GM23248 (cell line): ENCODE data around the gene LHFPL2. TPM values are rescaled to one million over a fixed set of nuclear protein-coding genes. Genes with fewer than 3 reads are reported as not detected.

Experiments used
- DNase-seq: peaks from one replicate; pipeline ENCODE4 v3.0.0-alpha.2; 2015
- H2AFZ ChIP-seq: fragments of 200-600 bp; sonication (generic); 2 replicates; pipeline ENCODE4 v1.6.1; 2016; ENCODE audit warnings: antibody characterized with exemption
- H3F3A ChIP-seq: fragments of 200-600 bp; sonication (generic); 2 replicates; pipeline ENCODE4 v1.6.1; 2016; ENCODE audit warnings: mild to moderate bottlenecking, antibody characterized with exemption, mixed run types; ENCODE audit not compliant: insufficient read depth
- H3K27ac ChIP-seq: fragments of 200-600 bp; sonication (generic); 2 replicates; pipeline ENCODE4 v1.5.1; 2016; ENCODE audit warnings: mild to moderate bottlenecking
- H3K27me3 ChIP-seq: fragments of 200-600 bp; sonication (generic); replicated peaks from 2 replicates; pipeline ENCODE4 v1.6.1; 2016; ENCODE audit warnings: mild to moderate bottlenecking; ENCODE audit not compliant: insufficient read depth
- H3K36me3 ChIP-seq: fragments of 200-600 bp; sonication (generic); 2 replicates; pipeline ENCODE4 v1.6.1; 2016; ENCODE audit warnings: low read depth, mild to moderate bottlenecking
- H3K4me1 ChIP-seq: fragments of 200-600 bp; sonication (generic); 2 replicates; pipeline ENCODE4 v1.6.1; 2016; ENCODE audit warnings: mild to moderate bottlenecking; ENCODE audit not compliant: insufficient read depth
- H3K4me2 ChIP-seq: fragments of 200-600 bp; sonication (generic); one replicate; pipeline ENCODE4 v1.6.1; 2016; ENCODE audit warnings: mild to moderate bottlenecking; ENCODE audit not compliant: unreplicated experiment
- H3K4me3 ChIP-seq: fragments of 200-600 bp; sonication (generic); 2 replicates; pipeline ENCODE4 v1.5.1; 2016; ENCODE audit warnings: mild to moderate bottlenecking
- H3K79me2 ChIP-seq: fragments of 200-600 bp; sonication (generic); 2 replicates; pipeline ENCODE4 v1.6.1; 2016; ENCODE audit warnings: mild to moderate bottlenecking; ENCODE audit not compliant: insufficient read depth
- H3K9ac ChIP-seq: fragments of 200-600 bp; sonication (generic); 2 replicates; pipeline ENCODE4 v1.6.1; 2016; ENCODE audit warnings: mild to moderate bottlenecking
- H3K9me2 ChIP-seq: fragments of 200-600 bp; sonication (generic); 2 replicates; pipeline ENCODE4 v1.6.1; 2016; ENCODE audit warnings: mixed run types, mild to moderate bottlenecking, moderate library complexity; ENCODE audit not compliant: insufficient read depth
- H3K9me3 ChIP-seq: fragments of 200-600 bp; sonication (generic); one replicate; pipeline ENCODE4 v1.6.1; 2017; ENCODE audit warnings: low read depth
- H4K20me1 ChIP-seq: fragments of 200-600 bp; sonication (generic); 2 replicates; pipeline ENCODE4 v1.6.0; 2016; ENCODE audit not compliant: insufficient read depth
- EZH2 ChIP-seq: fragments of 200-600 bp; sonication (generic); IDR thresholded peaks from 2 replicates; pipeline ENCODE4 v1.6.1; 2018; ENCODE audit warnings: antibody characterized with exemption, mild to moderate bottlenecking; ENCODE audit not compliant: insufficient read depth, poor library complexity, severe bottlenecking
- EZH2phosphoT487 ChIP-seq: fragments of 200-600 bp; sonication (generic); IDR thresholded peaks from 2 replicates; pipeline ENCODE4 v1.6.1; 2018; ENCODE audit warnings: antibody characterized with exemption, moderate library complexity, mild to moderate bottlenecking, low read depth; ENCODE audit not compliant: insufficient read depth
- WGBS, 2 experiments: methylation state at CpG; one replicate each; pipeline ENCODE4 v1.1.6; 2015 to 2017; ENCODE audit warnings: low lambda C conversion rate in 2 of 2, low coverage in 1 of 2; ENCODE audit errors: missing lambda C conversion rate in 2 of 2; 5-methylcytosine and 5-hydroxymethylcytosine counted together
- in situ Hi-C: fragments of 300-500 bp; cut with MboI; formaldehyde crosslinking; loops from 2 replicates; pipeline ENCODE4 v1.15.0; 2020
- polyA plus RNA-seq: library from polyadenylated mRNA; unstranded; fragments of >200 nt; fragmentation: Nextera tagmentation; extraction: Ambion mirVana; gene quantifications from 2 replicates; pipeline ENCODE4 v1.2.1, GENCODE V29; 2016
- total RNA-seq: library from RNA; depleted of rRNA; stranded (reverse); fragments of >200 nt; shearing (Covaris generic); gene quantifications from 2 replicates; pipeline ENCODE4 v1.2.3, GENCODE V29; 2014

Gene LHFPL2
- total and polyA plus RNA-seq, 2 experiments from 2014 or later: 8.0 to 13.7 TPM

- Histone ChIP-seq H3K79me2 (0 out of 2 replicates have a peak, but pooled peaks cover 16% of the 10 kb centered on the region), H3K27ac (peak overlapping the region; percentile 89), H3K4me1 (peaks cover 50% of the 10 kb centered on the region), H3K27me3 (no peaks in the 10 kb centered on the region), H3K9me3 (no peaks in the 10 kb centered on the region), H3K9me2 (no peaks in the 10 kb centered on the region), H3K4me2 (peak overlapping the region; percentile 74), H3K4me3 (peak overlapping the region; percentile 52), H4K20me1 (no peaks in the 10 kb centered on the region), H2AFZ (peak overlapping the region; percentile 58; the same call in 1 of the 2 replicates), H3F3A (peaks cover 56% of the 10 kb centered on the region), H3K9ac (peak overlapping the region; percentile 76), H3K36me3 (no peaks in the 10 kb centered on the region)
- no peak for TF ChIP-seq EZH2
- TF ChIP-seq EZH2phosphoT487: no peak
- 44 to 47% methylated on average over 5 of the region's 5 CpGs for WGBS, 2 experiments
- in situ Hi-C loops: no loop called here
- peak; percentile 68 for DNase-seq
Measured at GRCh38 chr5:78547183-78547582, 101.4 kb downstream of the LHFPL2 start.

GRCh38 chr5:78546276-78546996 is 102.1 kb downstream of the LHFPL2 start:
- no peak overlapping the region for H3K4me3 ChIP-seq
- no peaks in the 10 kb centered on the region for H3K27me3 ChIP-seq
- H3K79me2 ChIP-seq: 0 out of 2 replicates have a peak, but pooled peaks cover 16% of the 10 kb centered on the region
- peak overlapping the region; percentile 76 for H3K9ac ChIP-seq
- no peak for DNase-seq
- H3K9me3 ChIP-seq: no peaks in the 10 kb centered on the region
- 91 to 92% methylated on average over 8 of the region's 8 CpGs for WGBS, 2 experiments
- H3K36me3 ChIP-seq: no peaks in the 10 kb centered on the region
- peak overlapping the region; percentile 74 for H3K4me2 ChIP-seq
- H4K20me1 ChIP-seq: no peaks in the 10 kb centered on the region
- peaks cover 55% of the 10 kb centered on the region for H3F3A ChIP-seq
- no peak for TF ChIP-seq EZH2
- no peak for TF ChIP-seq EZH2phosphoT487
- in situ Hi-C loops: no loop called here
- peak overlapping the region; percentile 89 for H3K27ac ChIP-seq
- peaks cover 50% of the 10 kb centered on the region for H3K4me1 ChIP-seq
- no peak overlapping the region for H2AFZ ChIP-seq
- no peaks in the 10 kb centered on the region for H3K9me2 ChIP-seq

- Histone ChIP-seq H3K4me1 (peaks cover 41% of the 10 kb centered on the region), H4K20me1 (no peaks in the 10 kb centered on the region), H3K9ac (peak overlapping the region; percentile 64), H2AFZ (no peak overlapping the region), H3K4me2 (no peak overlapping the region), H3K27me3 (no peaks in the 10 kb centered on the region), H3K27ac (peak overlapping the region; percentile 71; the same call in 1 of the 2 replicates), H3F3A (peaks cover 45% of the 10 kb centered on the region), H3K4me3 (no peak overlapping the region), H3K36me3 (no peaks in the 10 kb centered on the region), H3K79me2 (0 out of 2 replicates have a peak, but pooled peaks cover 16% of the 10 kb centered on the region), H3K9me3 (no peaks in the 10 kb centered on the region), H3K9me2 (no peaks in the 10 kb centered on the region)
- in situ Hi-C loops: no loop called here
- no peak for DNase-seq
- no peak for TF ChIP-seq EZH2
- TF ChIP-seq EZH2phosphoT487: no peak
- 98% methylated on average over 7 of the region's 7 CpGs for WGBS, 2 experiments
Measured at GRCh38 chr5:78545406-78545805, 103.2 kb downstream of the LHFPL2 start.

GRCh38 chr5:78544561-78545201 is 103.9 kb downstream of the LHFPL2 start:
- Histone ChIP-seq H3K4me2 (peak overlapping the region; percentile 32), H3K9ac (peak overlapping the region; percentile 64), H3K36me3 (no peaks in the 10 kb centered on the region), H3K4me3 (no peak overlapping the region), H3K27ac (peak overlapping the region; percentile 71), H3F3A (peaks cover 40% of the 10 kb centered on the region), H3K4me1 (peaks cover 37% of the 10 kb centered on the region), H3K9me3 (no peaks in the 10 kb centered on the region), H3K9me2 (no peaks in the 10 kb centered on the region), H3K79me2 (0 out of 2 replicates have a peak, but pooled peaks cover 16% of the 10 kb centered on the region), H3K27me3 (no peaks in the 10 kb centered on the region), H4K20me1 (no peaks in the 10 kb centered on the region), H2AFZ (no peak overlapping the region)
- in situ Hi-C loops: no loop called here
- DNase-seq: peak; percentile 71
- whole genome bisulfite sequencing, 2 experiments: 23 to 31% methylated on average over 14 of the region's 14 CpGs
- TF ChIP-seq EZH2phosphoT487 (no peak), EZH2 (no peak)
